Muscle layer of colon (tissue), 2 donors: Measurements from ENCODE around the gene S1PR5.
A peak's percentile ranks its signal among the peaks of the same experiment; 100 is the strongest.

ENCODE experiments used
- H3K27ac ChIP-seq: one replicate; pipeline ENCODE4 v1.7.0; 2013; ENCODE audit warnings: low read depth, mild to moderate bottlenecking, low read length, moderate library complexity
- H3K27me3 ChIP-seq, 2 donors: one replicate each; pipeline ENCODE4 v1.7.0; 2013; ENCODE audit warnings: low read length in 2 of 2, mild to moderate bottlenecking in 2 of 2; ENCODE audit not compliant: insufficient read depth in 2 of 2, control insufficient read depth in 1 of 2
- H3K36me3 ChIP-seq: one replicate; pipeline ENCODE4 v1.7.0; 2013; ENCODE audit warnings: mild to moderate bottlenecking, low read length; ENCODE audit not compliant: insufficient read depth
- H3K4me1 ChIP-seq: one replicate; pipeline ENCODE4 v1.7.0; 2013; ENCODE audit warnings: mild to moderate bottlenecking, low read length; ENCODE audit not compliant: insufficient read depth
- H3K4me3 ChIP-seq, 2 donors: one replicate each; pipeline ENCODE4 v1.7.0; 2013; ENCODE audit warnings: low read length in 2 of 2, low read depth in 1 of 2, mild to moderate bottlenecking in 1 of 2, moderate library complexity in 1 of 2
- H3K9ac ChIP-seq: one replicate; pipeline ENCODE4 v1.7.0; 2013; ENCODE audit warnings: low read length
- H3K9me3 ChIP-seq: one replicate; pipeline ENCODE4 v1.7.0; 2013; ENCODE audit warnings: mild to moderate bottlenecking, low read length
- donor health status: abdominal sarcoma.
- donor health status: Adenocarcinoma of cecum.

S1PR5 gene, protein sequence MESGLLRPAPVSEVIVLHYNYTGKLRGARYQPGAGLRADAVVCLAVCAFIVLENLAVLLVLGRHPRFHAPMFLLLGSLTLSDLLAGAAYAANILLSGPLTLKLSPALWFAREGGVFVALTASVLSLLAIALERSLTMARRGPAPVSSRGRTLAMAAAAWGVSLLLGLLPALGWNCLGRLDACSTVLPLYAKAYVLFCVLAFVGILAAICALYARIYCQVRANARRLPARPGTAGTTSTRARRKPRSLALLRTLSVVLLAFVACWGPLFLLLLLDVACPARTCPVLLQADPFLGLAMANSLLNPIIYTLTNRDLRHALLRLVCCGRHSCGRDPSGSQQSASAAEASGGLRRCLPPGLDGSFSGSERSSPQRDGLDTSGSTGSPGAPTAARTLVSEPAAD

DNA sequence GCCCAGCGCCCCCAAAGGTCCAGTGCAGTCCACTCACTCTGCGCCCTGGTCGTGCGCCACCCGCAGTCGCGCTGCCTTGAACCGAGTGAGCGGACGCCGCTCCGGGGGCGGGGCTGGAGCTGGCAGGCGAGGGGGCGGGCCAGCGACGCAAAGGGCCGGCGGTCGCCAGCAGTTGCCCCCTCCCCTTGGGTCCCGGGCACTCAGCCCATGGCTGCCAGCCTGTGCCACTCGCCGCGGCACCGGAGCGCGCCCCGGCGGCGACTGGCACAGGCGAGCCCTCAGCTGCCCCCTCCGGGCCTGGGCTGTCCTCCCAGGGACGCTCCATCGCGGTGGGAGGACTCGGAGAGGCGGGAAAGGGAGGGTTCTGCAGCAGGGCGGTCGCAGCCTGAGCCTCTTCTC lies at the start of gene S1PR5:
Gene S1PR5, minus strand, starts transcription at position 87 of the 399 bp plus-strand sequence. CDS start 2,436 bp downstream, outside the sequence.
- H3K4me3 ChIP-seq, result no peak within 1 kb of the TSS
- no peak within 1 kb of the TSS for H3K27ac ChIP-seq
- H3K36me3 ChIP-seq, result no peaks in the 10 kb centered on the region
- H3K9ac ChIP-seq, result no peak within 1 kb of the TSS
- H3K9me3 ChIP-seq, result no peaks in the 10 kb centered on the region
- peaks cover 44 to 75% of the 10 kb centered on the region in 2 donors for H3K27me3 ChIP-seq
- no peaks in the 10 kb centered on the region for H3K4me1 ChIP-seq

DNA sequence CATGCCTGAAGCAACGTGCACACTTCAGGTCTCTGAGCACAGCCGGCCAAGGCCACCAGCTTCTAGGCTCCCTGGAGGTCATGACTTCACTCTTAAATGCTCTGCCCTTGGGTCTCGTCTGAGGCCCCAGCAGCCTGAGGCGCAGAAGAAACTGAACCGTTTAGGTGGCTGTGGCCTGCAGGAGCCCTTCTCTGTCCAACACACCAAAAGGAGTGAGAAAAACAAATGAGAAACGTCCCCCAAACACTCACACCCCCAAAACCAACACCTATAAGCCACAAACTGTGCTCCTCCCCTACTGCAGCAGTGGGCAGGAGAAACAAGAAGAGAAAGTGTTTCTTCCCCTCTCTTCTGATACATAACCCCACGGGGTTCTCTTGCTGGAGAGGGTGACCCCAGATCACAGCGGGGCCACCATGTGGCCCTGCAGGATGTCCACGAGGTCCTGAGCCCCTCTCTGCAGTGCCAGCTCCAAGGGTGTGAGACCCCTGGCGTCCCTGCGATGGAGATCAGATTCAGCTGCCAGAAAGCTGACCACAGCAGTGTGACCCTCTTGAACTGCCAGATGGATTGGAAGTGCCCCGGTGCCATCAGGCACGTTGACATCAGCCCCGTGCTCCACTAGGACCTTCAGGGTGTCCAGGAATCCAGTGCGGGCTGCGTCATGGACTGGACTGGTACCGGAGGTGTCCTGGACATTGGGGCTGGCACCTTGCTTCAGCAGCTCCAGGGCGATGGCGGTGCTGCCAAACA lies 49.6 kb upstream of the S1PR5 start:
- Histone ChIP-seq H3K4me3 (peak overlapping the region; percentile 47 to 59), H3K9ac (no peak overlapping the region), H3K36me3 (no peaks in the 10 kb centered on the region), H3K27ac (peak overlapping the region; percentile 94), H3K27me3 (no peaks in the 10 kb centered on the region), H3K9me3 (no peaks in the 10 kb centered on the region), H3K4me1 (peaks cover 32% of the 10 kb centered on the region)

DNA sequence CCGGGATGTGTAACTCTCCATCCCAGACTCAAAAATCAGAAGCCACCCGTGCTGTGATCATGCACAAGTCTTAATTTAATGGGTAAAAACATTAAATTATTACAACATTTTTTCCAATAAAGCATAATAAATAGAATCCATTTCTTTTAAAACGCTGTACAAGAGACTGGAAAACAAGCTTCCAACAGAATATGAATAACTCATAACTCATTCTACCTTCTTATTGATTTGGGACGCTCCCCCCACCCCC lies 49.1 kb upstream of the S1PR5 start:
- no peaks in the 10 kb centered on the region for H3K27me3 ChIP-seq
- H3K9me3 ChIP-seq, result no peaks in the 10 kb centered on the region
- no peak overlapping the region for H3K9ac ChIP-seq
- H3K36me3 ChIP-seq, result no peaks in the 10 kb centered on the region
- H3K27ac ChIP-seq, result peak overlapping the region; percentile 94
- peaks cover 32% of the 10 kb centered on the region for H3K4me1 ChIP-seq
- peak overlapping the region; percentile 47 to 59 for H3K4me3 ChIP-seq

DNA sequence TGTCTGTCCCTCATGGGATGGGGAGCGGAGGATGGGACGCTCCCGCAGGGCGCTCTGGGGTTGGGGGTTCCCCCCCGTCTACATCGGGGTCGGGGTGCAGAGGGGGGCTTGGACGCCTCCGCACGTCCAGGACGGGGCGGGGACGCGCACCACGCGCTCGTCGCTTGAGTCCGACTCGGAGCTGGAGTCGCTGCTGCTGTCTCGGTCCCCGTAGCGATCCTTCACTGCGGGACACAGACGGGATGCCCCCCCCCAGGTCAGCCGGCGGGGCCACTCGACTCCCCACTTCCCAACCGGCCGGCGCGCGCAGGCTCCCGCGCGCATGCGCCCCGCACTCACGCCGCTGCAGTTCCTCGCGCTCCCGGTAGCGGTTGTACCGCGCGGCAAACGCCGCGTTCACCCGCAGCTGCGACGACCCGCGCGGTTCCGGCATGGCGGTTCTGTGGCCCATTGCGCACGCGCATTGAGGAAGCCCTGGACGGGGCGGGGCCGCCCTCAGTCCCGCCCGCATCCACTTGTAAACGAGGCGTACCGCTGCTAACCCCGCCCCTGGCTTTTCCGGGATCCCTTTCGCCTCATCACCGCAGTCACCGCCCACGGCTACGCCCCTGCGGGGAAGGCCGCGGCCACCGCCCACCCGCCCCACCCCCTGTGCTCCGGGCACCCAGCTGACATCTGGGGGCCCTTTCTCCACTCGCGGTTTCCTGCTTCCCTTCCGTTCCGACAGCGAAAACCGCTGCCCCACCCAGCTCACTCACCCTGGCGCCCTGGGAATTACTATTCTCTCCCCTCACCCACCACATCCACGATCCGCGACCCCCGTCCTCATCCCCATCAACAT lies 48.5 kb upstream of the S1PR5 start, which contains the start of gene KRI1:
Gene KRI1, minus strand, starts transcription at position 444 of the 841 bp plus-strand sequence. Its CDS starts 11 bp downstream, at position 433.
- H3K4me3 ChIP-seq, result peak within 1 kb of the TSS; percentile 79 to 89
- no peaks in the 10 kb centered on the region for H3K27me3 ChIP-seq
- H3K27ac ChIP-seq, result peak within 1 kb of the TSS; percentile 95
- H3K4me1 ChIP-seq, result peaks cover 32% of the 10 kb centered on the region
- H3K9ac ChIP-seq, result peak within 1 kb of the TSS; percentile 65
- H3K36me3 ChIP-seq, result peaks cover under 1% of the 10 kb centered on the region
- H3K9me3 ChIP-seq, result no peaks in the 10 kb centered on the region

DNA sequence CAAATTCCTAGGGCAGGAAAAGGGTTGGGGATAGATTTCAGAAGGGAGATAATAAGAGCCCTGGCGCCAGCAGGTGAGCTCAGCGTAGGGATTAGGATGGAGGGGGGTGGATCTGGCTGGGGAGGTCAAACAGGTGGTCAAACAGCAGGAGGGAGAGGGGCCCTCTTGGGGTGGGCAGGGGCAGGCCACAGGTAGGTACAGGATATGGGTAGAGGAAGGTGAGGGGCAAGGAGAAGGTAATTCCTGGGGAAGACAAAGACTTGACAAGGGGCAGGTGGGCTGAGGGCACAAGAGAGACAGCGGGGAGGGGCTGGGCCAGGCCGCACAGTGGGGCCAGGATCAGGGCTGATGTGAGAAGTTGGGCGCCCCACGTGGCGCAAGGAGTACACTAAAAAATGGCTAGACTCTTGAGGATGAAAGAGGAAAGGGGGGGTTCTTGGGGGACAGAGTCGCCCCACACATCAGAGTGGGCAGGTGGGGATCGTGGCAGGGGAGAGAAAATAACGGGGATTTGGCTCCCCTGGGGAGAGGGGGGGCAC lies 47.9 kb upstream of the S1PR5 start:
- H3K4me3 ChIP-seq, result peak overlapping the region; percentile 79 to 89
- H3K9me3 ChIP-seq, result no peaks in the 10 kb centered on the region
- peak overlapping the region; percentile 65 for H3K9ac ChIP-seq
- H3K27ac ChIP-seq, result peak overlapping the region; percentile 95
- peaks cover 32% of the 10 kb centered on the region for H3K4me1 ChIP-seq
- no peaks in the 10 kb centered on the region for H3K27me3 ChIP-seq
- H3K36me3 ChIP-seq, result peaks cover 8% of the 10 kb centered on the region

DNA sequence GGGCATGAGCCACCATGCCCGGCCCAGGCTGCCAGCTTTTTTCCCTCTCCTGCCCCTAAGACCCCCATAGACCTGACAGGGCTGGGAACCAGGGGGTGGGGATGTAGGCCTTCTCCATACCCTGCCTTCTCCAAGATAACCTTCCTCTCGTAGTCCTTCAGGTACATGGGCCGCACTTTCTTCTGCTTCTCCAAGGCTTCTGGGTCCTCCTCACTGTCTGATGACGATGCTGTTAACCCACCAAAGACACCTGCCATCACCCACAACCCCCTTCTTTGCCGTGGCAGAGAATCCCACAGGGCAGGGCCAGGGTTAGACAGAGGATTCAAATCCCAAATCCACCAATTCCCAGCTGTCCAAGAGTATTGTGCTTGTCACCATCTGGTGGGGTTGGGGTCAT lies 45.4 kb upstream of the S1PR5 start:
- no peak overlapping the region for H3K27ac ChIP-seq

DNA sequence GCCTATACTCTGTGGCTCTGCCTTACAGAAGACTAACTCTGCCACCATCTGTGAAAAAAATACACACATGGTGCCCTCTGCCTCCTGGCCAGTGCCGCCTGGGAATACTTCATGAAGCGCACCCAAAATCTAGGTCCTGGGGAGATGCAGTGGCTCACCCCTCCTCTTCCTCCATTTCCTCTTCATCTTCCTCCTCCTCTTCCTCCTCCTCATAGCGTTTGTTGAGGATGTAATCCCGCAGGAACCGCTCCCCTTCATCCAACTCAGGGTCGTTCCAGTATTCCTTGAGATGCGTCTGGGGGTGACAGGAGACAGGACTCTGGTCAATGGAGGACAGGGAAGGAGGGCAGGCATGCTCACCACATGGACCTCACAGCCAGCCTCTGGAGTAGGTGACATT lies 42.9 kb upstream of the S1PR5 start:
- Histone ChIP-seq H3K9me3 (no peaks in the 10 kb centered on the region), H3K4me1 (peaks cover 7% of the 10 kb centered on the region), H3K27me3 (no peaks in the 10 kb centered on the region), H3K4me3 (no peak overlapping the region), H3K36me3 (peaks cover 27% of the 10 kb centered on the region), H3K9ac (no peak overlapping the region), H3K27ac (no peak overlapping the region)

More for the DNA sequence above, 45.4 kb upstream of the S1PR5 start:
- no peaks in the 10 kb centered on the region for H3K9me3 ChIP-seq
- no peak overlapping the region for H3K4me3 ChIP-seq
- peaks cover 19% of the 10 kb centered on the region for H3K36me3 ChIP-seq
- no peaks in the 10 kb centered on the region for H3K27me3 ChIP-seq
- peaks cover 21% of the 10 kb centered on the region for H3K4me1 ChIP-seq
- H3K9ac ChIP-seq, result no peak overlapping the region

DNA sequence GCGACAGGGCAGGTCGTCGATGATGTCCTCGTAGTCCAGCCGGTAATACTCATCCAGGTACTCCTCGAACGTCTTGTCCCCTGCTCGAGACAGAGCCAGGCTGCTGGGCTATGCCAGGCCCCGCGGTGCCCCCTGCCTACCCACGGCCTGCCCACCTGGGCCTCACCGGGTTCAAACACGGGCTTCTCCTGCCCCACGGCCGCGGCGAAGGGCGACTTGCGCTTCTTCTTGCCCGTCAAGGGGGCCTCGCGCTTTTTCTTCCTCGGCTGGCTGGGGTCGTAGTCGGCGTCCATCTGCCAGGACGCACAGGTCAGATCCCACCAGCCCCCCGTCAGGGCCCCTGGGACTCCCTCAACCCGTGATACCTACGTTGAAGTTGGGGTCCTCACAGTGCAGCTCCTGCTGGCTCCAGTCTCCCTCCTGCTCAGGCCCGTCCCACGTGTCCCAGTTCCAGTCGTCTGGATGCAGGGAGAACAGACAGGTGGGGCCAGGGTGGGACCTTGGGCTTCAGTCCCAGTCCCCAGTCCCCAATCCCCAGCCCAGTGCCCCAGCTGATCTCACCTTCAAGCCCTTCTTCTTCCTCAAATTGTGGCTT lies 40.5 kb upstream of the S1PR5 start:
- Histone ChIP-seq H3K4me3 (no peak overlapping the region), H3K9ac (no peak overlapping the region), H3K27me3 (no peaks in the 10 kb centered on the region), H3K9me3 (no peaks in the 10 kb centered on the region), H3K27ac (no peak overlapping the region), H3K4me1 (no peaks in the 10 kb centered on the region), H3K36me3 (peaks cover 51% of the 10 kb centered on the region)

DNA sequence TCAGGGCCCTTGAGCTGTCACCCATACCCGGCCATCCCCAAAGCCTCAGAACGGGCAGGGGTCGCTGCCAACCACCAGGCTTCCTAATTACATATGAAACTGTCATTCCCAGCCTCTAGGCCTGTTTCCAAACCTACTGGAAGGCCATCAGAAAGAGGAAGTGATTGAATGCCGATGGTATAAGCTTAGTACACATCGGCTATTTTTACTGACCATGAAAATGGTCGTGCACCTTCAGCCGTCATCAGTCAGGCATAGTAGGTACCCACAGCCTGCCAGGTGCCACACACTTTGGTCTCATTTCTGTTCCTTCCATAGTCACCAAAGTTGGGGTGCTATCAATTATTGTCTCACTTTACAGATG lies 38.3 kb upstream of the S1PR5 start:
- H3K27me3 ChIP-seq, result no peaks in the 10 kb centered on the region
- no peak overlapping the region for H3K9ac ChIP-seq
- H3K36me3 ChIP-seq, result peaks cover 57% of the 10 kb centered on the region
- no peaks in the 10 kb centered on the region for H3K4me1 ChIP-seq
- no peaks in the 10 kb centered on the region for H3K9me3 ChIP-seq
- H3K4me3 ChIP-seq, result no peak overlapping the region
- no peak overlapping the region for H3K27ac ChIP-seq

DNA sequence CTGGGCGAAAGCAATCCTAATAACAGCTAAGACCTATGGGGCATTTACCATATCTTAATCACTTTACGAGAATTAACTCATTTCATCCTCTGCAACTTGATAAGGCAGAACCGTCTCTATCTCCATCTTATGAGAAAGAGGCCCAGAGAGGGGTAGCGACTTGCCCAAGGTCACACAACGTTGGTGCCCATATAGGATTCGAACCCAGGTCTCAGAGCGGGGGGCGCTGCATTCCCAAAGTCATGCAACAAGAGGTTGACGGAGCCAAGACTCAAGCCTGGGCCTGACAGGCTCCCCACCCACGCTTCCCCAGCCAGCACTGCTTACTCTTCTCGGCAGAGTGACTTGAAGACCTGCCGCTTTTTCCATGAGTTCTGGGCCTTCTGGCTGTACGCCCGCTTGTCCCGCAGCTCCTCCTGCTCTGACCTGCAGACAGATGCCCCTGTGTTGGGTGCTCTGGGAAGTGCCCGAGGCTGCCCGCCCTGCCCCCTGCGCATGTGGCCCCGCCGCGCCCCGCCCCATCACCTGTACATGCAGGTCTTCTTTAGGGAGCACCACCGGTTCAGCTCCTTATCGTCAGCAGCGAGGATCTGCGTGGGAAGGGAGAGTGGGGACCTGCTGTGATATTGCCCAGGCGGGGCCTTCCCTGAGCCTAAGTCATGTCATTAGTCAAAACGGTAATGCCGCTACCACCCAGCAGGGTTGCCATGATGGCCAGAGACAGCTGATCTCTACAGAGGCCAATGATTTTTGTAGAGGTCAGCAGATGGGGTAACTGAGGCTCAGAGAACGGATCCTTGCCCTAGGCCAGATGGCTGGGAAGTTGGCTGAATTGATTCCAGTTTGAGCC lies 37.7 kb upstream of the S1PR5 start:
- no peak overlapping the region for H3K4me3 ChIP-seq
- no peaks in the 10 kb centered on the region for H3K9me3 ChIP-seq
- no peaks in the 10 kb centered on the region for H3K27me3 ChIP-seq
- peaks cover 57% of the 10 kb centered on the region for H3K36me3 ChIP-seq
- no peaks in the 10 kb centered on the region for H3K4me1 ChIP-seq
- H3K27ac ChIP-seq, result no peak overlapping the region
- H3K9ac ChIP-seq, result no peak overlapping the region
